ENCODE results near the gene NGEF. TPM values are rescaled to one million over a fixed set of nuclear protein-coding genes. Genes with fewer than 3 reads are reported as not detected.

NGEF gene
- total RNA-seq, 1 experiment from 2014 or later: 35.4 TPM

GRCh38 chr2:232885264-232885961 is 127.6 kb downstream of the NGEF start:
- DNase-seq (ENCODE audit: low read depth): peak; percentile 57

- DNase-seq (ENCODE audit: low read depth): no peak
These were observed 128.3 kb downstream of the NGEF start for GRCh38 chr2:232884549-232885263.

- DNase-seq (ENCODE audit: low read depth): no peak
These were observed 129.0 kb downstream of the NGEF start for GRCh38 chr2:232884001-232884421.

GRCh38 chr2:232883116-232883721 is 129.8 kb downstream of the NGEF start:
- DNase-seq (ENCODE audit: low read depth): no peak

GRCh38 chr2:232882505-232883115 is 130.4 kb downstream of the NGEF start:
- DNase-seq (ENCODE audit: low read depth): no peak

- no peak for DNase-seq (ENCODE audit: low read depth)
These were observed 131.0 kb downstream of the NGEF start for GRCh38 chr2:232882085-232882484.

GRCh38 chr2:232880764-232881351 is 132.2 kb downstream of the NGEF start:
- DNase-seq (ENCODE audit: low read depth): no peak

- no peak for DNase-seq (ENCODE audit: low read depth)
These were observed 133.2 kb downstream of the NGEF start for GRCh38 chr2:232879618-232880494.

GRCh38 chr2:232878855-232879617 is 134.0 kb downstream of the NGEF start:
- no peak for DNase-seq (ENCODE audit: low read depth)

- DNase-seq (ENCODE audit: low read depth): no peak
These were observed 135.0 kb downstream of the NGEF start for GRCh38 chr2:232877940-232878511.

GRCh38 chr2:232876978-232877441 is 136.0 kb downstream of the NGEF start:
- no peak for DNase-seq (ENCODE audit: low read depth)

GRCh38 chr2:232876161-232876977 is 136.7 kb downstream of the NGEF start:
- DNase-seq (ENCODE audit: low read depth): no peak

- no peak for DNase-seq (ENCODE audit: low read depth)
These were observed 137.6 kb downstream of the NGEF start for GRCh38 chr2:232875256-232876121.

- DNase-seq (ENCODE audit: low read depth): no peak
These were observed 138.3 kb downstream of the NGEF start for GRCh38 chr2:232874677-232875223.

GRCh38 chr2:232873909-232874641 is 139.0 kb downstream of the NGEF start:
- no peak for DNase-seq (ENCODE audit: low read depth)

GRCh38 chr2:232873292-232873908 is 139.7 kb downstream of the NGEF start:
- DNase-seq (ENCODE audit: low read depth): no peak
